Fibroblast of lung (primary cell): Measurements from ENCODE around the gene DOCK4. TPM values are rescaled to one million over a fixed set of nuclear protein-coding genes. Genes with fewer than 3 reads are reported as not detected.
"Not testable (repeated sequence)": the region's sequence is repeated elsewhere in the genome, so short reads cannot be mapped to it uniquely, and the experiment has no call there.

Source experiments
- DNase-seq, 2 donors: peaks; one replicate each; pipeline versions ENCODE4 v3.0.0 to v3.0.0-alpha.2; 2010; ENCODE audit warnings: low read depth in 2 of 2
- H2AFZ ChIP-seq: 2 replicates; pipeline ENCODE4 v1.5.1; 2012; ENCODE audit warnings: low read length, control low read depth, inconsistent platforms
- H3K27ac ChIP-seq: 2 replicates; pipeline ENCODE4 v1.5.1; 2011; ENCODE audit warnings: low read length, control low read depth; ENCODE audit not compliant: insufficient read depth
- H3K27me3 ChIP-seq: 2 replicates; pipeline ENCODE4 v1.5.1; 2011; ENCODE audit warnings: mild to moderate bottlenecking, low read length; ENCODE audit not compliant: control insufficient read depth, insufficient read depth
- H3K36me3 ChIP-seq: 2 replicates; pipeline ENCODE4 v1.5.1; 2011; ENCODE audit warnings: low read length; ENCODE audit not compliant: control insufficient read depth, insufficient read depth
- H3K4me1 ChIP-seq: 2 replicates; pipeline ENCODE4 v1.5.1; 2011; ENCODE audit warnings: low read length; ENCODE audit not compliant: control insufficient read depth, insufficient read depth; ENCODE audit errors: extremely low read depth
- H3K4me2 ChIP-seq: 2 replicates; pipeline ENCODE4 v1.5.1; 2011; ENCODE audit warnings: low read length, control low read depth; ENCODE audit not compliant: insufficient read depth; ENCODE audit errors: extremely low read depth
- H3K4me3 ChIP-seq, 4 experiments: fragments of 200-600 bp in 1 of 4; sonication (generic) in 1 of 4; replicated peaks in 1 of 4; 2 replicates each; pipeline ENCODE4 v1.5.1; 2011 to 2016; ENCODE audit warnings: low read length in 4 of 4, low read depth in 3 of 4, mild to moderate bottlenecking in 3 of 4, control low read depth in 2 of 4, inconsistent platforms in 1 of 4, mixed read lengths in 1 of 4; ENCODE audit not compliant: insufficient read depth in 1 of 4; ENCODE audit errors: control extremely low read depth in 1 of 4
- H3K79me2 ChIP-seq: 2 replicates; pipeline ENCODE4 v1.5.1; 2012; ENCODE audit warnings: mild to moderate bottlenecking, low read length, inconsistent platforms; ENCODE audit not compliant: control insufficient read depth, insufficient read depth
- H3K9ac ChIP-seq: 2 replicates; pipeline ENCODE4 v1.5.1; 2011; ENCODE audit warnings: mild to moderate bottlenecking, low read length, control low read depth; ENCODE audit not compliant: insufficient read depth
- H3K9me3 ChIP-seq: 2 replicates; pipeline ENCODE4 v1.5.1; 2012; ENCODE audit warnings: low read depth, low read length; ENCODE audit not compliant: control insufficient read depth, insufficient read depth
- H4K20me1 ChIP-seq: 2 replicates; pipeline ENCODE4 v1.5.1; 2011; ENCODE audit warnings: low read length; ENCODE audit not compliant: control insufficient read depth, insufficient read depth; ENCODE audit errors: extremely low read depth
- CTCF ChIP-seq, 2 donors: IDR thresholded peaks in 1 of 2; conservative IDR thresholded peaks in 1 of 2; 1 replicate in 1 of 2; 2 replicates in 1 of 2; pipeline ENCODE4 v1.5.1; 2011 to 2012; ENCODE audit warnings: low read length in 2 of 2, control low read depth in 1 of 2, inconsistent platforms in 1 of 2, low read depth in 1 of 2, mild to moderate bottlenecking in 1 of 2
- EZH2 ChIP-seq: IDR thresholded peaks from 2 replicates; pipeline ENCODE4 v1.5.1; 2012; ENCODE audit warnings: low read length, control low read depth, mild to moderate bottlenecking; ENCODE audit errors: missing control alignments
- polyA plus RNA-seq, 2 donors: library from polyadenylated mRNA; depleted of rRNA in 1 of 2; stranded (reverse) in 1 of 2; unstranded in 1 of 2; fragments of >200 nt; gene quantifications; 2 replicates each; pipeline ENCODE4 v1.2.1, GENCODE V29; 2011 to 2012; ENCODE audit warnings: missing spikeins in 1 of 2
- total RNA-seq: library from RNA; depleted of rRNA; stranded (reverse); fragments of >200 nt; gene quantifications from 2 replicates; pipeline ENCODE4 v1.2.1, GENCODE V29; 2014

The DOCK4 gene
- total and polyA plus RNA-seq, 2 donors (not counting 1 experiment from before 2014, with no cell fraction given), result 20.8 to 39.3 TPM

DNA sequence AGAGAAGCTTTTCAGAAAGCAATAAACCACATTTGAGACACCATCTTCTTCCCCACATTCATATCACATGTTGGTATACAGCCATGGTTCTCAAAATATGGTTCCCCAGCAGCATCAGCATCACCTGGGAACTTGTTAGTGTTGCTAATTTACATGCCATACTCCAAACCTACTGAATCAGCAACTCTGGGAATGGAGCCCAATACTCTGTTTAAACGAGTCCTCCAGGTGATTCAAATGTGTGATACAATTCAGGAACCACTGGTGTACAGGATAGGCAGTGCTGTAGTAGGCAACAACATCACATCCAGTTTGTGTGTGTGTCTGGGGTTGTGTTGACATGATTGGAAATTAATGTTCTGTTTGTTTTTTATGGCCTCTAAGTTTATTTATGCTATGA lies 48.0 kb upstream of the DOCK4 start:
- no peak for DNase-seq
- H3K9ac ChIP-seq, result no peak overlapping the region
- no peaks in the 10 kb centered on the region for H3K9me3 ChIP-seq
- H3K27me3 ChIP-seq, result no peaks in the 10 kb centered on the region
- H3K4me3 ChIP-seq, result no peak overlapping the region
- TF ChIP-seq CTCF (conservative IDR thresholded peaks at IDR 0.05 in 1 of 2, IDR thresholded peaks at IDR 0.05 in 1 of 2; ENCODE audit: low read depth in 1 of 2, low read length in 2 of 2) (no peak), EZH2 (no peak)
- no peak overlapping the region for H3K4me2 ChIP-seq
- H3K27ac ChIP-seq, result no peak overlapping the region
- H3K79me2 ChIP-seq, result no peaks in the 10 kb centered on the region
- no peaks in the 10 kb centered on the region for H3K4me1 ChIP-seq
- H3K36me3 ChIP-seq, result no peaks in the 10 kb centered on the region
- no peaks in the 10 kb centered on the region for H4K20me1 ChIP-seq
- H2AFZ ChIP-seq, result no peak overlapping the region

DNA sequence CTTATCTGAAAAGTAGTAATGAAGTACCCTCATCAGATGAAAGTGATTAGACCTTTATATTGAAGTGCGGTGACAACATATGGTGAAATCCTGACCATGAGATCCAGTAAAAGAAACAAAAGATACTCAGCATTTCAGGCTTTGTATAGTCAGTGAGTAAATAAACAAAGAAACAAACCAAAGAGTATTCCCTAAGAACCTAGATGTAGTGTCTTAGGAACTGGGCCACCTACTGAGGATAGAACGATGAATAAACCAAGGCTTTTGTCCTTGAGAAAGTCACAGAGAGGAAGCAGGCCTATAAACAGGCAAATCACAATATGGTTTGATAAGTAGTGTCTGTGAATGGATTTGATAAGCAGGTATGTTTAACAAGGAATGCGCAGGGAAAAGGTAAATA lies 46.5 kb upstream of the DOCK4 start:
- no peak overlapping the region for H2AFZ ChIP-seq
- H3K9me3 ChIP-seq, result no peaks in the 10 kb centered on the region
- no peak overlapping the region for H3K9ac ChIP-seq
- H3K4me2 ChIP-seq, result no peak overlapping the region
- H4K20me1 ChIP-seq, result no peaks in the 10 kb centered on the region
- H3K36me3 ChIP-seq, result no peaks in the 10 kb centered on the region
- TF ChIP-seq CTCF (conservative IDR thresholded peaks at IDR 0.05 in 1 of 2, IDR thresholded peaks at IDR 0.05 in 1 of 2; ENCODE audit: low read depth in 1 of 2, low read length in 2 of 2) (no peak), EZH2 (no peak)
- DNase-seq, result no peak
- H3K4me3 ChIP-seq, result no peak overlapping the region
- no peaks in the 10 kb centered on the region for H3K79me2 ChIP-seq
- H3K27ac ChIP-seq, result no peak overlapping the region
- no peaks in the 10 kb centered on the region for H3K27me3 ChIP-seq
- no peaks in the 10 kb centered on the region for H3K4me1 ChIP-seq

DNA sequence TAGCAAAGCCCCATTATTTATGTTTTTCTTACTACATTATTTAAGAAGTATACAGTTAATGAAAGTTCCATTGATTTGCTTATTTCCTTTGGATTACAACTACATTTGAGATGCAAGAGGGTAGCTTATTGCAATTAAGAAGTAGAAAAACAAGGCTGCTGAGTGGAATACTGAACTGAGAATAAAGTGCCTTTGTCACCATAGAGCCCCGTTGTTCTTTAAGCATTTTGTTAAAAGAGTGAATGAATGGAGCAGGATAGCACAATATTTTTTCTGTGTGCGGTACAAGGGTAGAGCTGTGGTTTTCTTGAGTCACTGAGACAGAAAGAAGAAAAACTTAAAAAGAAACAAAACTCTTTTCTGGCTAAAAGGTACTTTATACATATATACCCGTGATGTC lies 45.9 kb upstream of the DOCK4 start:
- no peaks in the 10 kb centered on the region for H4K20me1 ChIP-seq
- H3K4me2 ChIP-seq, result no peak overlapping the region
- DNase-seq, result no peak
- H2AFZ ChIP-seq, result no peak overlapping the region
- no peak overlapping the region for H3K9ac ChIP-seq
- no peaks in the 10 kb centered on the region for H3K27me3 ChIP-seq
- no peaks in the 10 kb centered on the region for H3K9me3 ChIP-seq
- no peak for TF ChIP-seq EZH2
- no peak for TF ChIP-seq CTCF (conservative IDR thresholded peaks at IDR 0.05 in 1 of 2, IDR thresholded peaks at IDR 0.05 in 1 of 2; ENCODE audit: low read depth in 1 of 2, low read length in 2 of 2)
- no peak overlapping the region for H3K4me3 ChIP-seq
- no peaks in the 10 kb centered on the region for H3K36me3 ChIP-seq
- no peaks in the 10 kb centered on the region for H3K79me2 ChIP-seq
- H3K4me1 ChIP-seq, result no peaks in the 10 kb centered on the region
- H3K27ac ChIP-seq, result no peak overlapping the region

DNA sequence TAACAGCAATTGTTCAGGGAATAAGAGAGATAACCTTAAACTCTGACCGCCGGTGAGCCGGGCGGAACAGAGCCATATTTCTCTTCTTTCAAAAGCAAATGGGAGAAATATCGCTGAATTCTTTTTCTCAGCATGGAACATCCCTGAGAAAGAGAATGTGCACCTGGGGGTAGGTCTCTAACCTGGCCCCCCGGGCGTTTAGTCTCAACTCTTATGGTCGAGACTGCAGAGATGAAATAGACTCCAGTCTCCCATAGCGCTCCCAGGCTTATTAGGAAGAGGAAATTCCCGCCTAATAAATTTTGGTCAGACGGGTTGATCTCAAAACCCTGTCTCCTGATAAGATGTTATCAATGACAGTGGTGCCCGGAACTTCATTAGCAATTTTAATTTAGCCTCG lies 43.8 kb upstream of the DOCK4 start:
- H3K27ac ChIP-seq, H2AFZ ChIP-seq, H3K36me3 ChIP-seq, H3K4me3 ChIP-seq, H4K20me1 ChIP-seq, H3K9me3 ChIP-seq, H3K9ac ChIP-seq, H3K4me2 ChIP-seq, DNase-seq, H3K4me1 ChIP-seq, H3K27me3 ChIP-seq, H3K79me2 ChIP-seq: not testable (repeated sequence)
